HL-60/S4 treated with phorbol 12-myristate 13-acetate at 8.2 ng/mL for 4 days and 3 days (cell line): Measurements from ENCODE around the gene HOXD8.

ENCODE experiments used
- in situ Hi-C: fragments of 300-500 bp; cut with MboI; formaldehyde crosslinking; loops from 2 replicates; pipeline ENCODE4 v1.15.0; 2022; ENCODE audit warnings: low sequenced_read_pairs

The HOXD8 gene

DNA sequence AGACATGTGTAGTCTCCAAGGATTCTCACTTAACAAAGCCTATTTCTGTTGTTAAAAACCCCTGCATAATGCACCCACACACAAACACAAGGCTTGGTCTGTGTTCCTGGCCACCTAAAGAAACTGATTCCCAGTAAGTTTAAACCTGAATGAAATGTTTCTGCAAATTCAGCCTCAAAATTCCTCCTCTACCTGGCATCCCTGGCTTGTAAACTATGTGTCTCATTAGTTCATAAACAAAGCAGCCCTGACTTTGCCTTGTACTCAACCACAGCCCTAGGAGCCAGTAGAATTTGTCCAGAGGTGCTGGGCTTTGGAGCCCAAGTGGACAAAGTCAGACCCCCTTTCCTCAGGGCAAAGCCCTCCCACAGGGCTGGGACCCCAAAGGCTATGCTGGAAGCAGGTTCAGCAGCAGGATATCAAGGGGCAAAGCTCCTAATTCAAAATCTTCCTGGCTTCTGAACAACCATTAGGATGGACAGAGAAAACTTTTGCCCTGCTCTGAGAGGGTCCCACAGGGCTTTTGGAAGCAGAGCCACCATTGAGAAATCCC lies 39.6 kb upstream of the HOXD8 start:
- in situ Hi-C loops = loop anchor here (10.0 to 25.0 kb wide), 2 partner anchors 405 to 728 kb away; no protein-coding TSS in a partner anchor

DNA sequence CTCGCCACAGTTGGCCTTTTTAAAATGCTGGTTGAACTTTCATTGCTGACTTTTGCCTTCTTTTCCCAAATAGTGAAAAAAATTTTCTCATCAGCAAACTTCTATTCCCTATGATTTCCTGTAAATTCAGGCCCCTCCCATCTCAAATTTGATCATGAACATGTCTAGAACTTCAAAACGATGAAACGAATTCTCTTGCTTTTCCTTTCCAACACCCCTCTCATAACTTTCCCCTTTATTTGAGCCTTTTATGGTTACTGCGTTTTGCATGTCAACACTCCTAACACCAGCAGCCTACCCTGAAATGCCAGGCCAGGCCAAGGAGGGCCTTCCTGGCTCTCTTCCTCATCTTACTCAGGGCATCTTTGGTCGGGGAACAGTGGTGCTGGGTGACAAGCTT lies 38.6 kb upstream of the HOXD8 start:
- in situ Hi-C loops = loop anchor here (25.0 kb wide), 1 partner anchor 729 kb away; no protein-coding TSS in a partner anchor

DNA sequence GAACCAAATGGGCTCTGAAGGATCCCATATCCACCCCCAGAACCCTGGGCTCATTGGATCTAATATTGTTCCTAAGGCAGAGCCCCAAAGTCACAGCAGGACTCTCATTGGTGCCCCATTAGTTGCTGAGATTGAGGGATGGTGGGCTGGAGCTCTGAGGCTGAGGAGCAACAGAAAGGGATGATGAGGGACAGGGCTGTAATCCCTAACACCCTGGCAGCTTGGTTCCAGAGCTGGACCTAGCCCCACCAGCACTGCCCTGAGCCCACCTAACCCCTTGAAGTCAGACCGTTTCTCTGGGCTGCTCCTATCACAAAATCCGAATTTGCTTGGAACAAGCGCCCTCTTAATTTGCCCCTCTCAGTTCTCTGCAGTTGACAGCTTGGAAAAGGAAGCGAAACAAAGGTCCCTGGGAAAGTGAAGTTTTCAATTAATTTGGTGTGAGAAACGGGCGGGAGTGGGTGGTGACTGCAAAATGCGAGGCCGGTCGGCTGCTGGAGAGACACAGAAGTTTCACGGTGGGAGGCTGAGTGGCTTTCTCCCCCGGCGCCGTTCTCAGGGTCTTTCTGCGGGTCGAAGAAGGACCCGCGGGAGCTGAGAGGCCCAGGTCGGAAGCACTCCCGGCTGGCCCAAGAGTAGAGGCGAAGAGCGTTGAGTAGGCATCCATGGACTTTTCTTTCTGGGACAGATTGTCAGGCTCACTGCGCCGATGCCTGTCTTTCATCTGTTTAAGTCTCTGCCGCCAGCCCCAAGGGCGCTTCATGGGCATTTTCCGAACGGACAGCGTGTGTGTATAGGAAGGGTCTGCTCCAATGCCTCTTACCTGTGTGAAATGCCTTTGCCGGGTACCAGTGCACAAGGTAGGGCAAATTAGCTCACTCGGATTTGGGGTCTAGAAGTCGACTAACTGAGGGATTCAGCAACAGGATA lies 37.9 kb upstream of the HOXD8 start:
- in situ Hi-C loops = loop anchor here (25.0 kb wide), 1 partner anchor 729 kb away; no protein-coding TSS in a partner anchor

DNA sequence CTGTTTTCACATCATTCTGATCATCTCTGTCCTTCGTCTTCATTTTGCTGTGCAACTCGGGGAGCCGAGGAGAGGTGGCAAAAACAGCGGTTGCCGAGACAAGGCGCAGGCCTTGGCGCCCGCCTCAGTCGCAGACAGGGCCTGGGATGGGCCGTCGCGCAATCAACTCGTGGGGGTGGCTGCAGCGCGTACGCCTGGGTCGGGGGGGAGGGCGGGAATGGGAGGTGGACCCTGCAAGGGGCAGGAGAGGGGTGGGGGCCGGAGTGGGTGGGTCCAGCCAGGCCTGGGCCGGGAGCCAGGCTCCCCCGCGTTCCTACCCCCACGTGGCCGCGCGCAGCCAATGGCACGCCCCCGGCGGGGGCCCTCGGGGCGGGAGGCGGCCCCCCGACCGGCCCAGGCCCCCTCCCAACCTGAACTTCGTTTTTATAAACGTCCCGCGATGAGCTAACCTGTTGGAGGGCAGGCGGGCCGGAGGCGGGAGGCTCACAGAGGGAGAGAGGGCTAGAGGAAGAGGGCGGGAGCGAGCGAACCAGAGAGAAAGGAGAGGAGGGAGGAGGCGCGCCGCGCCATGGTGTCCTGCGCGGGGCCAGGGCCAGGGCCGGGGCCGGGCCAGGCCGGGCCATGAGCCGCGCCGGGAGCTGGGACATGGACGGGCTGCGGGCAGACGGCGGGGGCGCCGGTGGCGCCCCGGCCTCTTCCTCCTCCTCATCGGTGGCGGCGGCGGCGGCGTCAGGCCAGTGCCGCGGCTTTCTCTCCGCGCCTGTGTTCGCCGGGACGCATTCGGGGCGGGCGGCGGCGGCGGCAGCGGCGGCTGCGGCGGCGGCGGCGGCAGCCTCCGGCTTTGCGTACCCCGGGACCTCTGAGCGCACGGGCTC lies 37.0 kb upstream of the HOXD8 start, which contains the start of gene HOXD13:
TSS of gene HOXD13 (plus strand) at position 452 of the 875 bp plus-strand sequence. CDS start at position 622, 170 bp downstream.
- in situ Hi-C loops = loop anchor here (25.0 kb wide), 1 partner anchor 730 kb away; no protein-coding TSS in a partner anchor

DNA sequence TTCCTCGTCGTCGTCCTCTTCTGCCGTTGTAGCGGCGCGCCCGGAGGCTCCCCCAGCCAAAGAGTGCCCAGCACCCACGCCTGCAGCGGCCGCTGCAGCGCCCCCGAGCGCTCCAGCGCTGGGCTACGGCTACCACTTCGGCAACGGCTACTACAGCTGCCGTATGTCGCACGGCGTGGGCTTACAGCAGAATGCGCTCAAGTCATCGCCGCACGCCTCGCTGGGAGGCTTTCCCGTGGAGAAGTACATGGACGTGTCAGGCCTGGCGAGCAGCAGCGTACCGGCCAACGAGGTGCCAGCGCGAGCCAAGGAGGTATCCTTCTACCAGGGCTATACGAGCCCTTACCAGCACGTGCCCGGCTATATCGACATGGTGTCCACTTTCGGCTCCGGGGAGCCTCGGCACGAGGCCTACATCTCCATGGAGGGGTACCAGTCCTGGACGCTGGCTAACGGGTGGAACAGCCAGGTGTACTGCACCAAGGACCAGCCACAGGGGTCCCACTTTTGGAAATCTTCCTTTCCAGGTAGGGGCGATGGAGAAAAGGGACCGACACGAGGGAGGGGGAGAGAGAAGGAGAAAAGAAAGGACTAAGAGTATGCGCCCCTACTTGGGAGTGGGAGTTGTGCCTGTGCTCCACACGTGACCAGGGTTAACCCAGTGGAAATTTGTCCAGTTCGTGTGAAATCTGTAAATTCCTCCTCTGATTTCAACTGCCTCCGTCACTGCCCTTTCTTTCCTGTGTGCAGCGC lies 36.2 kb upstream of the HOXD8 start:
- in situ Hi-C loops = loop anchor here (25.0 kb wide), 1 partner anchor 731 kb away; no protein-coding TSS in a partner anchor

DNA sequence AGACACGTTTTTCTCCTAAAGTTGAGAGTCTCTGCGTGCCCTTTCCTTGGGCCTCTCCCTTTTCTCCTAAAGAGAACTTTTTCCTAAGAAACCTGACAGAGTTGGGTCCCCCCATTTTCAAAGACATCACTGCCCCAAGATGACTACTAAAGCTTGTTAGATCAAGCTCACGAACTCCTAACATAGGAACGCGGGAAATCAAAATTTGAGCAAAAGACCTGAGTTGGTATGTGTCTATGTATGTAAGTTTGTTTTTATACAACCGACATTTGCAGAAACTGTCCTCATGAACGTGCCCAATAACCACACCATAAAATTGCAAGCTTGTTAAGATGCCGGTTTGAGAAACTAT lies 35.6 kb upstream of the HOXD8 start:
- in situ Hi-C loops = loop anchor here (25.0 kb wide), 1 partner anchor 732 kb away; no protein-coding TSS in a partner anchor

DNA sequence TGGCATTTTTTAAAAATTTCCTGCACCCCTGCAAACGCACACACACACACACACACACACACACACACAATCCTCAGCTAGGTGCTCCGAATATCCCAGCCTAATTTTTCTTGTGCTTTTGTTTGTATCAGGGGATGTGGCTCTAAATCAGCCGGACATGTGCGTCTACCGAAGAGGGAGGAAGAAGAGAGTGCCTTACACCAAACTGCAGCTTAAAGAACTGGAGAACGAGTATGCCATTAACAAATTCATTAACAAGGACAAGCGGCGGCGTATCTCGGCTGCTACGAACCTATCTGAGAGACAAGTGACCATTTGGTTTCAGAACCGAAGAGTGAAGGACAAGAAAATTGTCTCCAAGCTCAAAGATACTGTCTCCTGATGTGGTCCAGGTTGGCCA lies 35.2 kb upstream of the HOXD8 start:
- in situ Hi-C loops = loop anchor here (25.0 kb wide), 1 partner anchor 732 kb away; no protein-coding TSS in a partner anchor

DNA sequence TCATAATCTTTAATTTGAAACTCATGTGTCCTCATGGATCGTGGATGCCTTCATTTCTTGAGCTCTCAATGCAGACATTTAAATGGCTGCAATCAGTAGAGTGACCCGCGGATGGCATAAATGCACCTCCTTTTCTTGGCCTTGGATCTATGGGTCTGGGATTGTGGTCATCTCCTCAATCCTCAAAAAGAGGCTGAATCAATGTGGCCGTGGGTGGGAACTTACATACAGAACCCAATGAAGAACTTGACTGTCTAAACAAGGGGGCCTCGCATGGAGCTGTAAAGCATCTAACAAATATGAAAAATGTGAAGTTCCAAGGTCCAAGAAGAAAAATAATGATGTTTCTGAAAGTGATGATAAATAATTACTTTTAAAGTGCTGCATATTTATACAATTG lies 34.1 kb upstream of the HOXD8 start:
- in situ Hi-C loops = loop anchor here (25.0 kb wide), 1 partner anchor 733 kb away; no protein-coding TSS in a partner anchor

DNA sequence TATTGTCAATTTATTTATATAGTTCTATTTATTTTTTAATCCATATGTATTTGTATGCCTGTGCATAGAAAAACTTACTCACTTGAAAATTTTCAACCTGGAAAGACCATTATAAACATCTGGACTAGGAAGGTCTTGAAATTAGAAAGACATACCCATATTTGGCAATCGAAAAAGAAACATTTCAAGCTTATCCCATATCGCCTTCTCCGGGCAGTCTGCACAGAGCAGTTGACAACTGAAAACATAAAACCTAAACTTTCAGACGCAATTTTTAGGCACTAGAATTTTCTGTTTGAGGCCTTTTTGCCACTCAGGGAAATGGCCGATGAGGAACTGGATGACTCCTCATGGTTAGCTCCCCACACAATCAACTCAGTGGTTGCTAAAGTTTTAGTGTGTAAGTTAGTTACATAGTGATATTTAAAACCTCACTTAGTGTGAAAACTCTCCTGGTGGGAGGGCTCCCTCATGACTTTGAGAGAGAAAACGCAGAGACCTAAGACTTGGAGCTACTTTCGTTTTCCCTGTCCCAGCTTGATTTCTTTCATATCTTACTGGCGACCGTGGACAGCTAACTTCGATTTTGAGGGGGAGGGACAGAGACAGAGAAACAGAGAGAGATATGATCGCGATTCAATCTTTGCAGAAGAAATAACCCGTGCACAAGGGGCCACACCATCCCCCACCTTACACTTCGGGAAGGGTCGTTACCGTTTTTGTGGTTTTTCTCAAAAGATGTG lies 33.1 kb upstream of the HOXD8 start:
- in situ Hi-C loops = loop anchor here (25.0 kb wide), 1 partner anchor 734 kb away; no protein-coding TSS in a partner anchor

DNA sequence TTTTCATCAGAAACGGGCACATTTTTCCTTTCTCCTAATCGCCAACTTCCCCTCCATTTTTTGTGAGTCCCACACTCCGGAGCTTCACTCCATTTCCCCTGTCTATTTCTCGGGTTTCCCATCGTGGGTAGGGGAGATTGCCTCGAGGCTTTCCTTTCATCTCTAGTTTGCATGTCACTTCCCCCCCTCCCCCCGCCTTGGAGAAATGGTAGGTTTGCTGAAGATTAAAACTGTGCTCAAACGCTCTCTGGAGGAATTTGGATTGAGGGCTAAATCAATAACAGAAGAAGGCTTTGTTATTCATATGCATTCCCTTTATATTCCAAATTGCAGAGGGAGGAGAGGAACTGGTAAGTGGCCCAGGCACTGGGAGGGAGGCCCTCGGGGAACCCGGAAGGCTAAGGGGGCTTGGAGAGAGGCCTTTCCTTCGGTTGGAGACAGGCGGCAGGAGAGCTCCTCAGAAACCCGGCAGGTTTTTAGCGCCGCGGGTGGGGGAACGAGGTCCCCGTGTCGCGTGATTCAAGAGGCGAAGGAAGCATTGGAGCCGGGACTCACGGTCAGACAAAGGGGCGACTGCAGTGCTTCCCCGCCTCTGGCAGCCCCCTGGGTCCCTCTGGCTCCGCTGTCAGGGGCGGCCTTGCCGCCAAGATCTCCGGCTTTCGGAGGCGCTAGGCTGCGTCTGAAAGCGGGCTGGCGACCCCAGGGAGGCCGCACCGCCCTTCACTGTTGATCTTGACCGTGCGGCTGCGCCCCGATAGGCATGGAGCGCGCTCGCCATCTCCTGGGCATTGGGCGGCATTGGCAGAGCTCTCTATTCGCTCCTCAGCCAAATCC lies 32.3 kb upstream of the HOXD8 start:
- in situ Hi-C loops = loop anchor here (25.0 kb wide), 1 partner anchor 735 kb away; no protein-coding TSS in a partner anchor

DNA sequence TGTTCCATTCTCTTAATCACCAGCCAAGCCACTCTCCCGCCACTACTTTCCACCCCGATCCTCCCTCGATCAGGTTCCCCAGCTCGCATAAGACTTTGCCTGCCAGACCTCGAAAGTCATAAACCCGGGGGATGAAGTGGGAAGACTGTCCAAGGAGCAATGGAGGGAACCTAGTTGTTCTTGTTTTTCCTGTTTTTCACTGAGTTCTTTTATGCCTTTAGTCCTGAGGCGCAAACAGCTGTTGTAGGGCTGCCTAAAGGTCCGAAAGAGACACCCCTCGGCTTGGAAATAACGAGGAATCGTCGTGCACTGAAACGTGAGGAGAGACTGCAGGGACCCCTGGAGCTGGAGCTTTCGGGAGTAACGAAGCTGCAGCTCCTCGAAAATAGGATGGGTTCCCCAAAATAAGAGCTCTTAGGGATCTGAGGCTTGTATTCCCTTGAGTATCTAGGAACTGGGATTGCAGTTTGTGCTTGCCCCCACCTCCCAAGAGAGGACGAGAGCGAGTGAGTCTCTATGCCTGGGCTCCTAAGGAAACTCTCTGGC lies 31.6 kb upstream of the HOXD8 start:
- in situ Hi-C loops = loop anchor here (25.0 kb wide), 1 partner anchor 736 kb away; no protein-coding TSS in a partner anchor

DNA sequence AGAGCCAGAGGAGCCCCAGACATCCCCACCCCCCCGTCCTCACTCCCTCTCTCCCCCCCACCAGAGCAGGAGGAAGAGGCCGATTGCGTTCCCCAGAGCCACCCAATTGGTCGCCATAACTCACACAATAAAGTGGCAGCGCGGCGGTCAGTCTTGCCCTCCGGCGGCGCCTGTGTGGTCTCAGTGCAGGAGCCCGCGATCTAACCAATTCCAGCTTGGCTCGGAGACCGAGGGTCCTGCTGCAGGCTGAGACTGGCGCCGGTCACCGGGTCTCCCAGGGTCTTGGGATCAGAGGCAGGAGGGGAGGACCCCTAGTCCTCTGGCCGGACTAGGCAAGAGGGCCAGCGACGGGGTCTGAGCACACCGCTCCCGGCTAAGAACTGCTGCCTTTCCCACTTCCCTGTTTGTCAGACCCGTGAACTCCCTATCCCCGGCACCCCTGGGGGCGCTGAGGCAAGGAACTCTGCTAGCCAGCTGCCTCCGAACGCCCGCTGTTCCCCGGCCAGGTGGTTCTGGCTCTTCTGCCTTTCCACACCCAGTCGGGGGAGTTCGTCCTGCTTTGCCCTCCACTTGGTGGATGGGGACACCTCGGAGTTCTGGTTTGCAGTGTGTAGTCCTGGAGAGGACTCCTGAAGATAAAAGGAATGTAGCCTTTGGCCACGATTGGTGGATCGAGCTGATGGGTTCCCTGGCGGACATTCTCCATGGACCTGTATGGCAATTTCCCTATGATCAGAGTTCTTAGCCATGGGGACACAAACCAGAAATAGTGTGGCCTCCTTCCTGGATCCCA lies 30.9 kb upstream of the HOXD8 start:
- in situ Hi-C loops = loop anchor here (25.0 kb wide), 1 partner anchor 736 kb away; no protein-coding TSS in a partner anchor

DNA sequence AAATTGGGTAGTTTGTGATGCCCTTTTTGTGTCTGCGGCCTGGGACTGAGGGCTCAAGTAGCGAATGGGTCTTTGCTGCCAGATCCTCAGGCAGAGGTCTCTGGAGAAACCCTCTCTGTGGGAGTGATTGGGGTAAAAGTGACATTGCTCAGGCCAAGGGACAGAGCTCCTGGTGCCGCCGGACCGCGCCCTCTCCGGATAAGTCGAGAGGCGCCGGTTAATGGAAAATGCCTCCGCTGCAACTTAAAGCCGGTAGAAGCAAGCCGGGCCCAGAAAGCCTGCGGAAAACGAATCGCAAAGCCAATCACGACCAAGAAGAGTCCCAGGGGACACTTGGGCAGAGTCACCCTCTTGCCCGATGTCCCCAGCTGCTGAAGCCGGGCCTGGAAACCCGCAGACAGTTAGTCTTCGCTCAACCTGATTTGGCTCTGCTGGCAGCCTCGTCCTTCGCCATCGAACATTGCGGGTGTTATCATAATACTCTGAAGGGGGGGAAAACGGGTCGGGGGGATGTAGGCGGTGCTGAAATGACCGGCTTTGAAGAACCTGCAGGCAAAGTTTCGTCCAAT lies 30.3 kb upstream of the HOXD8 start:
- in situ Hi-C loops = loop anchor here (25.0 kb wide), 1 partner anchor 737 kb away; no protein-coding TSS in a partner anchor

DNA sequence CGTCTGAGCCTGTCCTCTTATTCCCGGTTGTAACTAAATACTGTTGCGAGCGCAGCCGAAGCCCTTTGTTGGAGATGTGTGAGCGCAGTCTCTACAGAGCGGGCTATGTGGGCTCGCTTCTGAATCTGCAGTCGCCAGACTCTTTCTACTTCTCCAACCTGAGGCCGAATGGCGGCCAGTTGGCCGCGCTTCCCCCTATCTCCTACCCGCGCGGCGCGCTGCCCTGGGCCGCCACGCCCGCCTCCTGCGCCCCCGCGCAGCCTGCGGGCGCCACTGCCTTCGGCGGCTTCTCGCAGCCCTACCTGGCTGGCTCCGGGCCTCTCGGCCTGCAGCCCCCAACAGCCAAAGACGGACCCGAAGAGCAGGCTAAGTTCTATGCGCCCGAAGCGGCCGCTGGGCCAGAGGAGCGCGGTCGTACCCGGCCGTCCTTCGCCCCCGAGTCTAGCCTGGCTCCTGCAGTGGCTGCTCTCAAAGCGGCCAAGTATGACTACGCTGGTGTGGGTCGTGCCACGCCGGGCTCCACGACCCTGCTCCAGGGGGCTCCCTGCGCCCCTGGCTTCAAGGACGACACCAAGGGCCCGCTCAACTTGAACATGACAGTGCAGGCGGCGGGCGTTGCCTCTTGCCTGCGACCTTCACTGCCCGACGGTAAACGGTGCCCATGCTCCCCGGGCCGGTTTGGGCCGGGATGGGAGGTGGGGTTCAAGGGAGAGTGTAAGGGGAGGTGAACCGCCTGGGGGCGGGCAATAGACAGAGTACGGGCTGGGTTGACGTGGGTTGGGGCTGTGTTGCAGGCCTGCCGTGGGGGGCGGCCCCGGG lies 29.6 kb upstream of the HOXD8 start, which contains the start of gene HOXD12:
TSS of gene HOXD12 (plus strand) at position 68 of the 819 bp plus-strand sequence. CDS start at position 75, 7 bp downstream.
- in situ Hi-C loops = loop anchor here (25.0 kb wide), 1 partner anchor 738 kb away; no protein-coding TSS in a partner anchor

DNA sequence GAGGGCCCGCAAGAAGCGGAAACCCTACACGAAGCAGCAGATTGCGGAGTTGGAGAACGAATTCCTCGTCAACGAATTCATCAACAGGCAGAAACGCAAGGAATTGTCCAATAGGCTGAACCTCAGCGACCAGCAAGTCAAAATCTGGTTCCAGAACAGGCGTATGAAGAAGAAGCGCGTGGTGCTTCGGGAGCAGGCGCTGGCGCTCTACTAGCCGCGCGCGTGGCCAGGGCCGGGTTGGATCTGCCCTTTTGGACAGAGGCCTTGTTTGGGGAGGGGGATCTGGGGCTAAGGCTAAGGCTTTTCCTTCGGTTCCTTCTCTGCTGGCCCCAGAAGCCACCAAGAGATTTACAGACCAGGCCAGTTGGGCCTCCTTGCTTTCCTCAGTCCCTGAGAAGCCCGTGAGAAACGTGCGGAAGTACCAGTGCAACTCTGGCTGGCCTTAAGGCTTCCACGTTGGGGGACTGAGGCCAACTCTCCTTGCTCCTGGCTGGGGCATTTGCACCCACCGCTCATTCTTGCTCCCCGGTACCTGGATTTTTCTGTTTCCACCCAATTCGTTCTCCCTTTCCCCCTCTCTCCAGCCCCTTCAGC lies 28.9 kb upstream of the HOXD8 start:
- in situ Hi-C loops = no loop called here
